Activated CD4-positive, alpha-beta T cell treated with anti-CD3 and anti-CD28 coated beads for 36 hours (primary cell): ENCODE results near the gene FAM170B. TPM values are rescaled to one million over a fixed set of nuclear protein-coding genes. Genes with fewer than 3 reads are reported as not detected.

ENCODE experiments used
- ATAC-seq: fragments of 200-7000 bp; cut with Tn5 transposase; one replicate; pipeline ENCODE4 v1.10.0; 2021; ENCODE audit warnings: mild to moderate bottlenecking, moderate library complexity
- CTCF ChIA-PET: fragments of 350-600 bp; sonication (Branson Sonifier 250); formaldehyde crosslinking; loops from one replicate; lab custom pipeline; 2021; ENCODE audit warnings: antibody characterized with exemption; lab: Charles Lee
- POLR2A ChIA-PET: fragments of 350-600 bp; sonication (Branson Sonifier 250); formaldehyde crosslinking; loops from one replicate; lab custom pipeline; 2021; ENCODE audit warnings: antibody characterized with exemption, inconsistent platforms; lab: Charles Lee
- DNase-seq: peaks from one replicate; pipeline ENCODE4 v3.0.0-alpha.2; 2020
- H3K27ac Mint-ChIP-seq: one replicate; pipeline ENCODE4 v1.8.0; 2021; ENCODE audit warnings: mixed read lengths
- H3K27me3 Mint-ChIP-seq: one replicate; pipeline ENCODE4 v1.8.0; 2021; ENCODE audit warnings: mixed read lengths
- H3K36me3 Mint-ChIP-seq: one replicate; pipeline ENCODE4 v1.8.0; 2021; ENCODE audit warnings: low read depth, mixed read lengths
- H3K4me1 Mint-ChIP-seq: one replicate; pipeline ENCODE4 v1.8.0; 2021; ENCODE audit warnings: mixed read lengths
- H3K4me3 Mint-ChIP-seq: one replicate; pipeline ENCODE4 v1.8.0; 2021; ENCODE audit warnings: mild to moderate bottlenecking, moderate library complexity, mixed read lengths
- H3K9me3 Mint-ChIP-seq: one replicate; pipeline ENCODE4 v1.8.0; 2021; ENCODE audit warnings: low read depth, mixed read lengths
- intact Hi-C, 2 experiments: fragments of 100-400 bp; cut with DNase I in 1 of 2; cut with micrococcal nuclease in 1 of 2; formaldehyde crosslinking; loops; one replicate each; pipeline versions ENCODE4 v1.14.2 to v1.15.1; 2022 to 2024; cut with DNase I, micrococcal nuclease
- total RNA-seq, 2 experiments: library from RNA; stranded (reverse); gene quantifications; one replicate each; pipeline ENCODE4 v1.2.3, GENCODE V29; 2021

The FAM170B gene
- total RNA-seq, 2 experiments from 2014 or later, result not detected

DNA sequence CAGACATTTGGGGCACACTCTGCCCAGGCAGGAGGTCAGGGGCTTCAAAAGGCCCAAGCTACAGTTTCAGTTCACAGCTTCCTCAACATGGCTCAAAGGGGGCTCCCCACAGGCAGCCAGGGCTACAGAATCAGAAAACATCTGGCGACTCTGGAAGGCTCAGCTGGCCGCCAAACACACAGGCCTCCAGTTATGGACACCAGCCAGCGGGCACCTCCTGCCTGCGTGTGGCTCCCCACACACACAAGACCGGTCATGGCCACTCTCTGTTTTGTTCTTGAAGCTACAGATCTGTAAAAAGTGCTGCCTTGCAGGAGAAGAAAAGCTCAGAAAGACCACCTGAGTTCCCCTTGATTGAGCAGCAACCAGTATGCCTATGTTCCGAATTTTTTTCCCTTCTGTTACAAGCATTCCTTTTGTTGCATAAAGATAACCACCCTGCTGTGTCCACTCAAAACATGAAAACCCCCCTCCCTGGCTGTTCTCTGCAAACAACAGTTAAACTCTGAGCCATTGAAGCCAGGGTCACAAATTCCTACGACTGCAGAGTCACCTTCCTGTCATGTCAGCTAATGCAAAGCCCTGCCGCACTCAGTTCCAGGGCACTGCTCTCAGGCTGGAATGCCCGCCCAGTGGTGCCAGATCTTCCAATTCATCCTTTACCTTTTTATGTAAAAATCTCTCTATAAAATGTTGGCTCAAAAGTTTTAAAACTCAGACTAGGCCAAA is 52.1 kb downstream of the FAM170B start:
- POLR2A ChIA-PET, result no interaction called here
- no peaks in the 10 kb centered on the region for H3K36me3 Mint-ChIP-seq

More for the DNA sequence above, 52.1 kb downstream of the FAM170B start:
- Mint-ChIP-seq H3K4me3 (no peak overlapping the region), H3K27ac (no peak overlapping the region), H3K27me3 (peaks cover 3% of the 10 kb centered on the region), H3K4me1 (peaks cover 19% of the 10 kb centered on the region), H3K9me3 (peaks cover 4% of the 10 kb centered on the region)
- intact Hi-C loops, result loop anchor here in 1 of 2 experiments (5.0 kb wide), 1 partner anchor 96 kb away; no protein-coding TSS in a partner anchor
- CTCF ChIA-PET, result no interaction called here
- ATAC-seq (no peak), DNase-seq (no peak)

Other genes starting within 250 kb of the FAM170B start
- gene LRRC18, start 194.2 kb downstream of the FAM170B start, total RNA-seq, result not detected
- gene VSTM4, start 18.5 kb downstream of the FAM170B start, total RNA-seq, result under 1 TPM; 0.07 to 0.11 TPM
- 10 to 100 TPM; 26.5 to 28.0 TPM for gene TMEM273, start 54.4 kb upstream of the FAM170B start, total RNA-seq
- gene C10orf71, start 165.1 kb upstream of the FAM170B start, total RNA-seq, result not detected